H1 (cell line): ENCODE measurements around the gene ASCC3. TPM values are rescaled to one million over a fixed set of nuclear protein-coding genes. Genes with fewer than 3 reads are reported as not detected.

Experiments
- CTCF ChIA-PET: fragments of 300-600 bp; sonication (Branson Sonifier 250); formaldehyde crosslinking; loops from one replicate; lab custom pipeline; 2021; ENCODE audit not compliant: partially characterized antibody; lab: Charles Lee
- POLR2A ChIA-PET: fragments of 300-600 bp; sonication (Branson Sonifier 250); formaldehyde crosslinking; loops from one replicate; lab custom pipeline; 2021; ENCODE audit warnings: inconsistent platforms; ENCODE audit not compliant: partially characterized antibody; lab: Charles Lee
- DNase-seq, 2 experiments: peaks; one replicate each; pipeline versions ENCODE4 v3.0.0 to v3.0.0-alpha.2; 2010 to 2022; ENCODE audit warnings: low spot score in 2 of 2, low read depth in 1 of 2, mixed read lengths in 1 of 2
- FAIRE-seq: peaks from 2 replicates; lab custom pipeline; 2011; peaks lifted over from hg19 to GRCh38; lab: Jason Lieb, UNC
- H2AFZ ChIP-seq: 2 replicates; pipeline ENCODE4 v1.8.1; 2012; ENCODE audit warnings: low read length, inconsistent platforms
- H2AK5ac ChIP-seq: 2 replicates; pipeline ENCODE4 v1.6.1; 2013; ENCODE audit warnings: low read depth, low read length
- H2BK120ac ChIP-seq: replicated peaks from 2 replicates; pipeline ENCODE3; 2013; ENCODE audit warnings: low read depth, low read length, inconsistent platforms
- H2BK12ac ChIP-seq: 2 replicates; pipeline ENCODE4 v1.6.1; 2013; ENCODE audit warnings: low read depth, low read length
- H2BK15ac ChIP-seq: 2 replicates; pipeline ENCODE4 v1.6.1; 2013; ENCODE audit warnings: low read length
- H2BK20ac ChIP-seq: 2 replicates; pipeline ENCODE4 v1.6.1; 2013; ENCODE audit warnings: low read length
- H2BK5ac ChIP-seq: 2 replicates; pipeline ENCODE4 v1.6.1; 2013; ENCODE audit warnings: low read depth, low read length
- H3K14ac ChIP-seq: 2 replicates; pipeline ENCODE4 v1.6.1; 2013; ENCODE audit warnings: inconsistent platforms; ENCODE audit not compliant: insufficient read length
- H3K18ac ChIP-seq: 2 replicates; pipeline ENCODE4 v1.6.1; 2013; ENCODE audit warnings: low read length; ENCODE audit errors: extremely low read depth
- H3K23ac ChIP-seq: 2 replicates; pipeline ENCODE4 v1.6.1; 2013; ENCODE audit warnings: inconsistent platforms; ENCODE audit not compliant: insufficient read length
- H3K23me2 ChIP-seq: 2 replicates; pipeline ENCODE4 v1.6.1; 2013; ENCODE audit warnings: low read depth, low read length
- H3K27ac ChIP-seq: 2 replicates; pipeline ENCODE4 v1.6.1; 2011; ENCODE audit warnings: low read depth, low read length, inconsistent platforms
- H3K27me3 ChIP-seq, 4 experiments: replicated peaks in 1 of 4; 1 replicate in 1 of 4; 2 replicates in 3 of 4; pipeline versions ENCODE4 v1.6.1 to v1.8.1; 2011 to 2013; ENCODE audit warnings: low read length in 3 of 4, mild to moderate bottlenecking in 3 of 4, inconsistent platforms in 2 of 4, mixed read lengths in 2 of 4, moderate library complexity in 1 of 4; ENCODE audit not compliant: control insufficient read depth in 3 of 4, insufficient read depth in 3 of 4; ENCODE audit errors: extremely low read depth in 1 of 4
- H3K36me3 ChIP-seq, 4 experiments: 2 replicates each; pipeline versions ENCODE4 v1.6.1 to v1.8.1; 2011 to 2013; ENCODE audit warnings: mild to moderate bottlenecking in 4 of 4, low read length in 3 of 4, moderate library complexity in 2 of 4, control low read depth in 1 of 4, inconsistent platforms in 1 of 4; ENCODE audit not compliant: insufficient read depth in 4 of 4, control insufficient read depth in 2 of 4
- H3K4ac ChIP-seq: replicated peaks from 2 replicates; pipeline ENCODE3; 2013; ENCODE audit warnings: low read length, low read depth, mixed read lengths, inconsistent platforms; ENCODE audit not compliant: insufficient read length
- H3K4me1 ChIP-seq, 4 experiments: replicated peaks in 1 of 4; 1 replicate in 1 of 4; 2 replicates in 3 of 4; pipeline versions ENCODE4 v1.6.1 to v1.8.1; 2011 to 2013; ENCODE audit warnings: low read length in 3 of 4, inconsistent platforms in 2 of 4, mixed read lengths in 1 of 4; ENCODE audit not compliant: insufficient read depth in 4 of 4, control insufficient read depth in 3 of 4
- H3K4me2 ChIP-seq, 2 experiments: 2 replicates each; pipeline versions ENCODE4 v1.6.1 to v1.8.1; 2011 to 2013; ENCODE audit warnings: low read depth in 2 of 2, low read length in 2 of 2, control low read depth in 1 of 2, inconsistent platforms in 1 of 2, mild to moderate bottlenecking in 1 of 2; ENCODE audit not compliant: insufficient read depth in 1 of 2
- H3K4me3 ChIP-seq, 4 experiments: fragments of 200-600, 300-600 bp in 1 of 4; sonication (generic), shearing (Covaris generic), sonication (Bioruptor Twin) in 1 of 4; 2 replicates each; pipeline versions ENCODE4 v1.5.1 to v1.8.1; 2011 to 2016; ENCODE audit warnings: low read length in 4 of 4, low read depth in 3 of 4, control low read depth in 2 of 4, inconsistent platforms in 2 of 4, mild to moderate bottlenecking in 2 of 4, mixed read lengths in 1 of 4, moderate library complexity in 1 of 4; ENCODE audit not compliant: insufficient read depth in 2 of 4; ENCODE audit errors: extremely low read depth in 1 of 4
- H3K56ac ChIP-seq: replicated peaks from 2 replicates; pipeline ENCODE3; 2013; ENCODE audit warnings: low read depth, mild to moderate bottlenecking, mixed read lengths, low read length, inconsistent platforms; ENCODE audit not compliant: insufficient read length
- H3K79me1 ChIP-seq: 2 replicates; pipeline ENCODE4 v1.6.1; 2013; ENCODE audit warnings: low read depth, low read length, control low read depth
- H3K79me2 ChIP-seq, 2 experiments: 2 replicates each; pipeline versions ENCODE4 v1.6.1 to v1.8.1; 2012 to 2013; ENCODE audit warnings: low read length in 2 of 2, mild to moderate bottlenecking in 2 of 2, inconsistent platforms in 1 of 2; ENCODE audit not compliant: insufficient read depth in 2 of 2, control insufficient read depth in 1 of 2
- H3K9ac ChIP-seq, 4 experiments: replicated peaks in 1 of 4; 1 replicate in 1 of 4; 2 replicates in 3 of 4; pipeline versions ENCODE4 v1.6.1 to v1.8.1; 2011 to 2013; ENCODE audit warnings: low read depth in 3 of 4, low read length in 3 of 4, control low read depth in 2 of 4, mild to moderate bottlenecking in 2 of 4, moderate library complexity in 2 of 4, inconsistent platforms in 1 of 4; ENCODE audit errors: extremely low read depth in 1 of 4
- H3K9me3 ChIP-seq, 2 experiments: 2 replicates each; pipeline versions ENCODE4 v1.6.1 to v1.8.1; 2012 to 2013; ENCODE audit warnings: mild to moderate bottlenecking in 2 of 2, moderate library complexity in 2 of 2, control low read depth in 1 of 2, inconsistent platforms in 1 of 2, low read depth in 1 of 2, low read length in 1 of 2, mixed read lengths in 1 of 2; ENCODE audit not compliant: insufficient read depth in 2 of 2
- H4K20me1 ChIP-seq, 2 experiments: replicated peaks in 1 of 2; 2 replicates each; pipeline versions ENCODE3 to v1.8.1; 2011 to 2013; ENCODE audit warnings: inconsistent platforms in 2 of 2, low read length in 2 of 2, mild to moderate bottlenecking in 1 of 2; ENCODE audit not compliant: insufficient read depth in 2 of 2, control insufficient read depth in 1 of 2
- H4K5ac ChIP-seq: 2 replicates; pipeline ENCODE4 v1.6.1; 2013; ENCODE audit warnings: low read length, low read depth, mixed read lengths, inconsistent platforms; ENCODE audit not compliant: insufficient read length
- H4K8ac ChIP-seq: 2 replicates; pipeline ENCODE4 v1.8.0; 2013; ENCODE audit warnings: mild to moderate bottlenecking, moderate library complexity, low read length, inconsistent platforms; ENCODE audit not compliant: insufficient read depth; ENCODE audit errors: extremely low read depth
- H4K91ac ChIP-seq: replicated peaks from 2 replicates; pipeline ENCODE3; 2013; ENCODE audit warnings: low read length, mixed read lengths, inconsistent platforms; ENCODE audit not compliant: insufficient read length
- BRCA1 ChIP-seq: IDR thresholded peaks from 2 replicates; pipeline ENCODE4 v1.6.1; 2012; ENCODE audit warnings: low read depth, low read length, improper control_type of control experiment
- CBX8 ChIP-seq: fragments of 300-800, 300-1000 bp; sonication (generic); IDR thresholded peaks from 2 replicates; pipeline ENCODE4 v1.7.1; 2016; ENCODE audit warnings: low read depth, low read length, borderline replicate concordance
- CTBP2 ChIP-seq: IDR thresholded peaks from 2 replicates; pipeline ENCODE4 v1.7.0; 2011; ENCODE audit warnings: borderline replicate concordance, mild to moderate bottlenecking, moderate library complexity, mixed read lengths, low read length; ENCODE audit not compliant: insufficient read depth, insufficient read length
- HDAC2 ChIP-seq, 2 experiments: fragments of 300-600 bp in 1 of 2; sonication (generic) in 1 of 2; IDR thresholded peaks; 2 replicates each; pipeline ENCODE4 v1.6.1; 2011 to 2012; ENCODE audit warnings: low read depth in 2 of 2, low read length in 2 of 2, mild to moderate bottlenecking in 2 of 2, moderate library complexity in 2 of 2, borderline replicate concordance in 1 of 2, inconsistent platforms in 1 of 2
- KDM1A ChIP-seq: fragments of 200-600, 300-600 bp; sonication (generic); IDR thresholded peaks from 2 replicates; pipeline ENCODE4 v1.7.1; 2016; ENCODE audit warnings: mild to moderate bottlenecking, low read length, borderline replicate concordance
- POLR2A ChIP-seq, 2 experiments: IDR thresholded peaks; 1 replicate in 1 of 2; 2 replicates in 1 of 2; pipeline ENCODE4 v1.6.1; 2011; ENCODE audit warnings: low read depth in 2 of 2, low read length in 2 of 2, mild to moderate bottlenecking in 2 of 2; ENCODE audit errors: control extremely low read depth in 1 of 2
- RBBP5 ChIP-seq: IDR thresholded peaks from 2 replicates; pipeline ENCODE4 v1.7.1; 2012; ENCODE audit warnings: low read depth, mild to moderate bottlenecking, inconsistent platforms, low read length, moderate library complexity, borderline replicate concordance
- SRF ChIP-seq: IDR thresholded peaks from 2 replicates; pipeline ENCODE4 v1.6.1; 2011; ENCODE audit warnings: mild to moderate bottlenecking, low read depth, low read length, moderate library complexity
- WGBS, 2 experiments: shearing (Covaris generic) in 1 of 2; methylation state at CpG; one replicate each; pipeline versions ENCODE4 v1.1.6 to v1.1.7; 2013 to 2015; ENCODE audit warnings: low lambda C conversion rate in 2 of 2, mixed read lengths in 2 of 2, inconsistent platforms in 1 of 2, low coverage in 1 of 2, missing lambda C conversion rate in 1 of 2; ENCODE audit not compliant: insufficient replicate concordance in 2 of 2, insufficient coverage in 1 of 2, insufficient read length in 1 of 2; ENCODE audit errors: extremely low coverage in 1 of 2, missing lambda C conversion rate in 1 of 2; 5-methylcytosine and 5-hydroxymethylcytosine counted together
- polyA plus RNA-seq, 7 experiments: library from polyadenylated mRNA; depleted of rRNA in 3 of 7; stranded (reverse) in 5 of 7; unstranded in 2 of 7; fragments of >200 nt in 5 of 7; fragments of 200-250 nt in 2 of 7; gene quantifications; 1 replicate in 5 of 7; 2 replicates in 1 of 7; 4 replicates in 1 of 7; pipeline versions ENCODE4 v1.2.1 to v1.2.3, GENCODE V29; 2011 to 2013; ENCODE audit warnings: missing spikeins in 2 of 7, mixed read lengths in 2 of 7
- total RNA-seq: library from RNA; stranded (reverse); fragmentation: NEBNext Ultra II Directional; extraction: Animal tissue kit (Norgen Biotek cat#: 25700); gene quantifications from 2 replicates; pipeline ENCODE4 v1.2.1, GENCODE V29; 2021
- TF ChIP-seq, protein P1 (sequence below): IDR thresholded peaks from 2 replicates; pipeline ENCODE4 v1.6.1; 2012; ENCODE audit warnings: inconsistent platforms
- TF ChIP-seq, protein P2 (sequence below): IDR thresholded peaks from 2 replicates; pipeline ENCODE4 v1.6.1; 2012; ENCODE audit warnings: low read length, inconsistent platforms

Gene ASCC3
- total and polyA plus RNA-seq, 2 of the 8 experiments (the other 6 are each of a cell fraction or from before 2014, with no cell fraction given): 37.5 to 77.8 TPM

DNA sequence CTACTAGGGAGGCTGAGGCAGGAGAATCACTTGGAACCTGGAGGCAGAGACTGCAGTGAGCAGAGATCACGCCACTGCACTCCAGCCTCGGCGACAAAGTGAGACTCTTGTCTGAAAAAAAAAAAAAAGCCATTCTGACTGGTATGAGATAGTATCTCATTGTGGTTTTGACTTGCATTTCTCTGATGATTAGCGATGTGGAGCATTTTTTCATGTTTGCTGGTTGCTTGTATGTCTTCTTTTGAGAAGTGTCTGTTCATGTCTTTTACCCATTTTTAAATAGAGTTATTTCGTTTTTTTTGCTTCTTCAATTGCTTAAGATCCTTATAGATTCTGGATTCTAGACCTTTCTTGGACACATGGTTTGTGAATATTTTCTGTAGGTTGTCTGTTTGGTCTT lies 312.9 kb downstream of the ASCC3 start:
- Histone ChIP-seq H3K27me3 (no peaks in the 10 kb centered on the region), H3K4ac (no peak overlapping the region), H3K36me3 (no peaks in the 10 kb centered on the region; a peak in 1 of 8 replicates), H2BK15ac (no peak overlapping the region), H2BK20ac (no peak overlapping the region), H3K79me2 (no peaks in the 10 kb centered on the region), H3K4me1 (no peaks in the 10 kb centered on the region), H3K4me3 (no peak overlapping the region), H3K79me1 (no peaks in the 10 kb centered on the region), H2BK120ac (no peak overlapping the region), H3K18ac (no peak overlapping the region), H2BK5ac (no peak overlapping the region), H2AK5ac (no peak overlapping the region), H3K56ac (no peak overlapping the region), H3K9ac (no peak overlapping the region), H3K14ac (no peak overlapping the region), H4K91ac (no peak overlapping the region), H2AFZ (no peak overlapping the region), H3K23me2 (no peaks in the 10 kb centered on the region), H2BK12ac (no peak overlapping the region), H4K5ac (no peak overlapping the region), H4K8ac (no peak overlapping the region), H3K23ac (no peak overlapping the region), H3K27ac (no peak overlapping the region), H3K4me2 (no peak overlapping the region), H3K9me3 (no peaks in the 10 kb centered on the region), H4K20me1 (no peaks in the 10 kb centered on the region)
- POLR2A ChIA-PET: no interaction called here
- DNase-seq (no peak), FAIRE-seq (no peak)
- CTCF ChIA-PET: interaction anchor here (1.0 kb wide), 1 partner anchor 9 kb away, joined by 3 read pairs; no protein-coding TSS in a partner anchor
- 93% methylated on average over 5 of the region's 5 CpGs; no CpG with 5 or more reads in 1 of the 2 experiments for WGBS, 2 experiments
- TF ChIP-seq RBBP5 (no peak), CTBP2 (no peak), POLR2A (IDR thresholded peaks at IDR 0.05; ENCODE audit: control extremely low read depth in 1 of 2, low read depth in 2 of 2, low read length in 2 of 2) (no peak), SRF (no peak), CBX8 (no peak), KDM1A (no peak), BRCA1 (no peak), HDAC2 (IDR thresholded peaks at IDR 0.05; ENCODE audit: borderline replicate concordance in 1 of 2, low read depth in 2 of 2, low read length in 2 of 2) (no peak)
- TF ChIP-seq, protein P1, sequence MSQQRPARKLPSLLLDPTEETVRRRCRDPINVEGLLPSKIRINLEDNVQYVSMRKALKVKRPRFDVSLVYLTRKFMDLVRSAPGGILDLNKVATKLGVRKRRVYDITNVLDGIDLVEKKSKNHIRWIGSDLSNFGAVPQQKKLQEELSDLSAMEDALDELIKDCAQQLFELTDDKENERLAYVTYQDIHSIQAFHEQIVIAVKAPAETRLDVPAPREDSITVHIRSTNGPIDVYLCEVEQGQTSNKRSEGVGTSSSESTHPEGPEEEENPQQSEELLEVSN: no peak
- TF ChIP-seq, protein P2, sequence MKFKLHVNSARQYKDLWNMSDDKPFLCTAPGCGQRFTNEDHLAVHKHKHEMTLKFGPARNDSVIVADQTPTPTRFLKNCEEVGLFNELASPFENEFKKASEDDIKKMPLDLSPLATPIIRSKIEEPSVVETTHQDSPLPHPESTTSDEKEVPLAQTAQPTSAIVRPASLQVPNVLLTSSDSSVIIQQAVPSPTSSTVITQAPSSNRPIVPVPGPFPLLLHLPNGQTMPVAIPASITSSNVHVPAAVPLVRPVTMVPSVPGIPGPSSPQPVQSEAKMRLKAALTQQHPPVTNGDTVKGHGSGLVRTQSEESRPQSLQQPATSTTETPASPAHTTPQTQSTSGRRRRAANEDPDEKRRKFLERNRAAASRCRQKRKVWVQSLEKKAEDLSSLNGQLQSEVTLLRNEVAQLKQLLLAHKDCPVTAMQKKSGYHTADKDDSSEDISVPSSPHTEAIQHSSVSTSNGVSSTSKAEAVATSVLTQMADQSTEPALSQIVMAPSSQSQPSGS: no peak
